K562 (cell line): ENCODE results near the gene VDAC1. TPM values are rescaled to one million over a fixed set of nuclear protein-coding genes. Genes with fewer than 3 reads are reported as not detected.

Source experiments
- ARID1B ChIP-seq: fragments of 450-650 bp; IDR thresholded peaks from 2 replicates; pipeline ENCODE4 v1.6.1; 2016; ENCODE audit warnings: antibody characterized with exemption, mild to moderate bottlenecking, inconsistent platforms
- DPF2 ChIP-seq: fragments of 450-650 bp; IDR thresholded peaks from 2 replicates; pipeline ENCODE4 v1.6.1; 2016
- KDM1A ChIP-seq, 2 experiments: fragments of 450-650 bp; IDR thresholded peaks; 2 replicates each; pipeline ENCODE4 v1.6.1; 2016; ENCODE audit warnings: mild to moderate bottlenecking in 2 of 2
- MEF2A ChIP-seq: IDR thresholded peaks from 2 replicates; pipeline ENCODE4 v1.6.1; 2011; ENCODE audit warnings: low read depth, mild to moderate bottlenecking, low read length, moderate library complexity; ENCODE audit not compliant: control insufficient read depth
- MLLT1 ChIP-seq, 2 experiments: fragments of 450-650 bp; IDR thresholded peaks; 2 replicates each; pipeline ENCODE4 v1.6.1; 2016
- NCOR1 ChIP-seq: fragments of 450-650 bp; IDR thresholded peaks from 2 replicates; pipeline ENCODE4 v1.6.1; 2016; ENCODE audit warnings: mild to moderate bottlenecking, moderate library complexity
- PREB ChIP-seq: sonication (generic); formaldehyde crosslinking; IDR thresholded peaks from 2 replicates; pipeline ENCODE4 v1.8.1; 2023; ENCODE audit warnings: mild to moderate bottlenecking, missing genetic modification reagents
- RBM14 ChIP-seq: fragments of 200-400 bp; formaldehyde crosslinking; IDR thresholded peaks from 2 replicates; pipeline ENCODE4 v1.6.1; 2018; ENCODE audit warnings: low read depth, mild to moderate bottlenecking, low read length, moderate library complexity, borderline replicate concordance; ENCODE audit not compliant: insufficient read depth
- RBM15 ChIP-seq: fragments of 200-400 bp; formaldehyde crosslinking; IDR thresholded peaks from 2 replicates; pipeline ENCODE4 v1.6.1; 2018; ENCODE audit warnings: mild to moderate bottlenecking, low read length, moderate library complexity; ENCODE audit not compliant: insufficient read depth
- SMARCC2 ChIP-seq: fragments of 450-650 bp; IDR thresholded peaks from 2 replicates; pipeline ENCODE4 v1.6.1; 2017; ENCODE audit warnings: antibody characterized with exemption, moderate library complexity, mild to moderate bottlenecking, low read depth
- SOX6 ChIP-seq: fragments of 450-650 bp; IDR thresholded peaks from 2 replicates; pipeline ENCODE4 v1.6.1; 2014; ENCODE audit warnings: mild to moderate bottlenecking
- TAL1 ChIP-seq: fragments of 450-650 bp; IDR thresholded peaks from 2 replicates; pipeline ENCODE4 v1.6.1; 2016; ENCODE audit warnings: mild to moderate bottlenecking
- TRIM24 ChIP-seq, 2 experiments: fragments of 450-650 bp; IDR thresholded peaks; 2 replicates each; pipeline ENCODE4 v1.6.1; 2016
- ZNF318 ChIP-seq, 2 experiments: fragments of 450-650 bp; IDR thresholded peaks; 2 replicates each; pipeline ENCODE4 v1.6.1; 2016; ENCODE audit warnings: mild to moderate bottlenecking in 2 of 2, borderline replicate concordance in 1 of 2, low read depth in 1 of 2, moderate library complexity in 1 of 2
- ZSCAN32 ChIP-seq: fragments of 450-650 bp; formaldehyde crosslinking; IDR thresholded peaks from 2 replicates; pipeline ENCODE4 v1.4.0; 2020; ENCODE audit warnings: mild to moderate bottlenecking, moderate library complexity
- polyA plus RNA-seq, 8 experiments: library from polyadenylated mRNA; depleted of rRNA in 4 of 8; stranded (reverse) in 5 of 8; unstranded in 3 of 8; fragments of >200 nt; fragmentation: Nextera tagmentation in 2 of 8; fragmentation: Illumina TruSeq in 1 of 8; extraction: Ambion mirVana in 2 of 8; extraction: Trizol in 1 of 8; gene quantifications; 2 replicates each; pipeline versions ENCODE4 v1.2.1 to v1.2.3, GENCODE V29; 2011 to 2014; ENCODE audit warnings: inconsistent platforms in 1 of 8, missing spikeins in 1 of 8
- total RNA-seq, 7 experiments: library from RNA; depleted of rRNA in 6 of 7; stranded (reverse); fragments of >200 nt in 6 of 7; fragmentation: Illumina TruSeq in 2 of 7; extraction: Trizol in 2 of 7; gene quantifications; 2 replicates each; pipeline versions ENCODE4 v1.2.1 to v1.2.3, GENCODE V29; 2011 to 2021; ENCODE audit warnings: low replicate concordance in 1 of 7

Gene VDAC1
- total and polyA plus RNA-seq, 9 of the 15 experiments (the other 6 are each of a cell fraction or from before 2014, with no cell fraction given): 168 to 366 (median 293) TPM

GRCh38 chr5:133969654-133970324 is 35.0 kb downstream of the VDAC1 start (continued):
- TF ChIP-seq ZNF318 (IDR thresholded peaks at IDR 0.05; ENCODE audit: borderline replicate concordance in 1 of 2, low read depth in 1 of 2): no peak
- TF ChIP-seq RBM15: no peak
- TF ChIP-seq RBM14: no peak
- TF ChIP-seq SOX6: no peak
- TF ChIP-seq TRIM24 (IDR thresholded peaks at IDR 0.05): no peak
- TF ChIP-seq MEF2A: no peak
- no peak for TF ChIP-seq ZSCAN32 (CRISPR knock-in tag)
- 0 out of 4 replicates have a peak, but pooled peaks of 1 of the 2 experiments have one; percentile 9 for TF ChIP-seq KDM1A (IDR thresholded peaks at IDR 0.05)
- TF ChIP-seq ARID1B: peak; percentile 47
- 0 out of 2 replicates have a peak, but pooled peaks have one; percentile 11 for TF ChIP-seq NCOR1
- TF ChIP-seq SMARCC2: no peak
- no peak for TF ChIP-seq MLLT1 (IDR thresholded peaks at IDR 0.05)
- peak; percentile 18; the same call in 1 of the 2 replicates for TF ChIP-seq TAL1
- TF ChIP-seq DPF2: peak; percentile 44; the same call in 1 of the 2 replicates
- TF ChIP-seq PREB (CRISPR knock-in tag): no peak
